Measurements from ENCODE around the gene WNT3A.

WNT3A gene

GRCh38 chr1:228090613-228091081 lies 83.8 kb downstream of the WNT3A start:
- no peak for TF ChIP-seq CTCF (IDR thresholded peaks at IDR 0.05)
- Mint-ChIP-seq H3K4me1 (peaks cover 39% of the 10 kb centered on the region), H3K4me3 (no peak overlapping the region), H3K9me3 (peaks cover 46% of the 10 kb centered on the region), H3K36me3 (ENCODE audit: low read depth) (peaks cover 70% of the 10 kb centered on the region), H3K27ac (no peak overlapping the region), H3K27me3 (ENCODE audit: low read depth, poor library complexity) (peaks cover 3% of the 10 kb centered on the region)
- no peak for DNase-seq

GRCh38 chr1:228091084-228091483 lies 84.3 kb downstream of the WNT3A start:
- Mint-ChIP-seq H3K4me1 (peaks cover 35% of the 10 kb centered on the region), H3K36me3 (ENCODE audit: low read depth) (peaks cover 74% of the 10 kb centered on the region), H3K4me3 (no peak overlapping the region), H3K9me3 (peaks cover 50% of the 10 kb centered on the region), H3K27ac (no peak overlapping the region), H3K27me3 (ENCODE audit: low read depth, poor library complexity) (peaks cover 3% of the 10 kb centered on the region)
- no peak for TF ChIP-seq CTCF (IDR thresholded peaks at IDR 0.05)
- DNase-seq: no peak

GRCh38 chr1:228092342-228093049 lies 85.7 kb downstream of the WNT3A start:
- Mint-ChIP-seq H3K27ac (no peak overlapping the region), H3K27me3 (ENCODE audit: low read depth, poor library complexity) (peaks cover 3% of the 10 kb centered on the region), H3K36me3 (ENCODE audit: low read depth) (peaks cover 78% of the 10 kb centered on the region), H3K4me1 (peaks cover 23% of the 10 kb centered on the region), H3K4me3 (no peak overlapping the region), H3K9me3 (peaks cover 50% of the 10 kb centered on the region)
- no peak for DNase-seq
- no peak for TF ChIP-seq CTCF (IDR thresholded peaks at IDR 0.05)

DNA sequence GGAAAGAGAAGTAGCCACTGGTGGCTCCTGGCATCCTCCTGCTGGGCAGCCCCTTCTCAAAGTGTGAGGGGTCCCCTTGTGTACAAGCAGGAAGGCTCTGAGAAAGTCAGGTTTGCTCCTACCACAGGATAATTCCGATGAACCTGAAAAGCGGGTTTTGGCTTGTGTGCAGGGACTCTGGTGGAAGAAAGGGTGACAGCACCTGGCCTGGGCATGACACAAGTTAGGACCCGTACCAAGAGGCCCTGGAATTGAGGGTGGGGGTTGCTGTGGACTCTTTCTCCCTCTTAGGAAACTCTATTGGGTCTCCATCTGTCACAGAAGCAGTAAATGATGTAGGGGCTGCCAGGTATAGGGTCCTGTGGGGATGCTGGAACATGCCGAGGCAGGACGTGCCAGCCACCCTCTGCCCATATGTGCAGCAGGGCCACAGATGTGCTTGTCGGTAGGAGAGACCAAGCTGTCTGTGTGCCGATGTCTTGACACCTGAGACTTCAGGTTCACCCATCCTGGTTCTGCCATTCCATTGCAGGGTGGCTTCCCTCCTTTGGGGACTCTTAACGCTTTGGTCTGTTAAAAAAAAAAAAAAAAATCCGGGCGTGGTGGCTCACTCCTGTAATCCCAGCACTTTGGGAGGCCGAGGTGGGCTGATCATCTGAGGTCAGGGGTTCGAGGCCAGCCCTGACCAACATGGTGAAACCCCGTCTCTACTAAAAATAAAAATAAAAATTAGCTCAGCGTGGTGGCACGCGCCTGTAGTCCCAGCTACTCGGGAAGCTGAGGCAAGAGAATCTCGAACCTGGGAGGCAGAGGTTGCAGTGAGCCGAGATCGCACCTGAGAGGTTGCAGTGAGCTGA lies 86.5 kb downstream of the WNT3A start:
- peaks cover 78% of the 10 kb centered on the region for H3K36me3 Mint-ChIP-seq (ENCODE audit: low read depth)
- peaks cover 50% of the 10 kb centered on the region for H3K9me3 Mint-ChIP-seq
- DNase-seq: no peak
- H3K27ac Mint-ChIP-seq: no peak overlapping the region
- H3K4me3 Mint-ChIP-seq: no peak overlapping the region
- TF ChIP-seq CTCF (IDR thresholded peaks at IDR 0.05): no peak
- peaks cover 3% of the 10 kb centered on the region for H3K27me3 Mint-ChIP-seq (ENCODE audit: low read depth, poor library complexity)
- peaks cover 16% of the 10 kb centered on the region for H3K4me1 Mint-ChIP-seq

DNA sequence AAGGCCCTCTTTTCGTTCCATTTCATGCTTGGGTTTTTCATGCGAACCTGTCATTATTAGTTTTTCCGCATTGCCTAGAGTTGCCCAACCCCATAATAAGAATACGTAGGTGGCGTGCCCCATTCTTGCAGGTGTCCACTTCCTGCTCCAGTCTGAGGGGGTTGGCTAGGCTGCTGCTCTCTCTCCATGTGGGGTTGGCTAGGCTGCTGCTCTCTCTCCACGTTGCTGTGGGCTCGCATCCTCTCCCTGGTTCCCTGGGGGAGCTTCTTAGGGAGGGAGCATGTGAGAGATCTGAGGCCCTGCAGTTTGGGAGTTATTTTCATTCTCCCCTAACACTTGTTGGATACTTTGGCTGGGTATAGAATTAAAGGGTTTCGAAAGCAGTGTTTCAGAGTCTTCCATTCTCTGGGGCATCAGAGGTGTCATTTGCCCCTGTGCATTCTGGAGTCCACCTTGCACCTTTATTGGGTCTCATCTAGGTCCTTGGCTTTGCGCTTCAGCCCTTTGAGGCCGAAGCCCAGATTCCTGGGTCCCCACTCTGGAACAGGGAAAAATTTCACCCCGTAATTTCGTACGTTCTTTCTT lies 87.7 kb downstream of the WNT3A start:
- DNase-seq: no peak
- Mint-ChIP-seq H3K36me3 (ENCODE audit: low read depth) (peaks cover 83% of the 10 kb centered on the region), H3K27me3 (ENCODE audit: low read depth, poor library complexity) (peaks cover 3% of the 10 kb centered on the region), H3K9me3 (peaks cover 50% of the 10 kb centered on the region), H3K4me3 (no peak overlapping the region), H3K4me1 (peaks cover 4% of the 10 kb centered on the region), H3K27ac (no peak overlapping the region)
- TF ChIP-seq CTCF (IDR thresholded peaks at IDR 0.05): no peak

Data from nephron progenitor cell (in vitro differentiated cells).